KBM-7 (cell line): Measurements from ENCODE around the gene BEAN1.

ENCODE experiments used
- DNase-seq: peaks from one replicate; pipeline ENCODE4 v3.0.0-alpha.2; 2015
- in situ Hi-C: fragments of 300-500 bp; cut with MboI; formaldehyde crosslinking; loops from 2 replicates; pipeline ENCODE4 v1.14.3; 2020; ENCODE audit warnings: low sequenced_read_pairs, low pct_unique_long_range_greater_than_20kb, mixed read lengths

BEAN1 gene

GRCh38 chr16:66414891-66415290, 12.2 kb upstream of the BEAN1 start:
- DNase-seq = no peak
- in situ Hi-C loops = loop anchor here (25.0 kb wide), 2 partner anchors 172 to 447 kb away; partner anchors contain the start of gene CMTM2

- DNase-seq = no peak
- in situ Hi-C loops = loop anchor here (25.0 kb wide), 2 partner anchors 171 to 446 kb away; partner anchors contain the start of gene CMTM2
Observed at GRCh38 chr16:66416136-66416535, 11.0 kb upstream of the BEAN1 start.

GRCh38 chr16:66416939-66417700, 10.0 kb upstream of the BEAN1 start:
- in situ Hi-C loops = loop anchor here (25.0 kb wide), 2 partner anchors 170 to 445 kb away; partner anchors contain the start of gene CMTM2

GRCh38 chr16:66418165-66418962, 8.7 kb upstream of the BEAN1 start:
- DNase-seq = no peak
- in situ Hi-C loops = loop anchor here (25.0 kb wide), 2 partner anchors 169 to 444 kb away; partner anchors contain the start of gene CMTM2

More at GRCh38 chr16:66416939-66417700, 10.0 kb upstream of the BEAN1 start:
- no peak for DNase-seq

- in situ Hi-C loops = loop anchor here (25.0 kb wide), 2 partner anchors 168 to 443 kb away; partner anchors contain the start of gene CMTM2
- DNase-seq = no peak
Observed at GRCh38 chr16:66419527-66419926, 7.6 kb upstream of the BEAN1 start.

- in situ Hi-C loops = loop anchor here (25.0 kb wide), 2 partner anchors 167 to 442 kb away; partner anchors contain the start of gene CMTM2
Observed at GRCh38 chr16:66420396-66420795, 6.7 kb upstream of the BEAN1 start.

GRCh38 chr16:66421891-66422290, 5.2 kb upstream of the BEAN1 start:
- in situ Hi-C loops = loop anchor here (25.0 kb wide), 2 partner anchors 165 to 440 kb away; partner anchors contain the start of gene CMTM2
- DNase-seq = no peak

More at GRCh38 chr16:66420396-66420795, 6.7 kb upstream of the BEAN1 start:
- DNase-seq = no peak

- DNase-seq = no peak
- in situ Hi-C loops = loop anchor here (25.0 kb wide), 2 partner anchors 165 to 440 kb away; partner anchors contain the start of gene CMTM2
Observed at GRCh38 chr16:66422366-66422765, 4.7 kb upstream of the BEAN1 start.

GRCh38 chr16:66423177-66423576, 3.9 kb upstream of the BEAN1 start:
- in situ Hi-C loops = loop anchor here (25.0 kb wide), 2 partner anchors 164 to 439 kb away; partner anchors contain the start of gene CMTM2
- DNase-seq = no peak

GRCh38 chr16:66425651-66426050, 1.4 kb upstream of the BEAN1 start:
- no peak for DNase-seq
- in situ Hi-C loops = no loop called here

GRCh38 chr16:66426112-66427035, 721 bp upstream of the BEAN1 start:
- in situ Hi-C loops = no loop called here
- DNase-seq = no peak

- peak; percentile 16 for DNase-seq
- in situ Hi-C loops = no loop called here
Observed at GRCh38 chr16:66427871-66428681, 981 bp downstream of the BEAN1 start.

- no peak for DNase-seq
- in situ Hi-C loops = no loop called here
Observed at GRCh38 chr16:66428682-66429251, 1.7 kb downstream of the BEAN1 start.

GRCh38 chr16:66429290-66429962, 2.3 kb downstream of the BEAN1 start:
- no peak for DNase-seq
- in situ Hi-C loops = no loop called here

GRCh38 chr16:66430214-66430613, 3.1 kb downstream of the BEAN1 start:
- in situ Hi-C loops = no loop called here
- DNase-seq = no peak

GRCh38 chr16:66431760-66432159, 4.7 kb downstream of the BEAN1 start:
- no peak for DNase-seq
- in situ Hi-C loops = no loop called here

GRCh38 chr16:66432429-66432828, 5.3 kb downstream of the BEAN1 start:
- in situ Hi-C loops = no loop called here
- DNase-seq = no peak
